HG03045 (cell line): ENCODE data around the gene ITK.

Source experiments
- ATAC-seq: cut with Tn5 transposase; IDR thresholded peaks from one replicate; pipeline ENCODE4 v1.9.1; 2021; ENCODE audit warnings: mild to moderate bottlenecking, moderate library complexity; ENCODE audit not compliant: unreplicated experiment

The ITK gene

DNA sequence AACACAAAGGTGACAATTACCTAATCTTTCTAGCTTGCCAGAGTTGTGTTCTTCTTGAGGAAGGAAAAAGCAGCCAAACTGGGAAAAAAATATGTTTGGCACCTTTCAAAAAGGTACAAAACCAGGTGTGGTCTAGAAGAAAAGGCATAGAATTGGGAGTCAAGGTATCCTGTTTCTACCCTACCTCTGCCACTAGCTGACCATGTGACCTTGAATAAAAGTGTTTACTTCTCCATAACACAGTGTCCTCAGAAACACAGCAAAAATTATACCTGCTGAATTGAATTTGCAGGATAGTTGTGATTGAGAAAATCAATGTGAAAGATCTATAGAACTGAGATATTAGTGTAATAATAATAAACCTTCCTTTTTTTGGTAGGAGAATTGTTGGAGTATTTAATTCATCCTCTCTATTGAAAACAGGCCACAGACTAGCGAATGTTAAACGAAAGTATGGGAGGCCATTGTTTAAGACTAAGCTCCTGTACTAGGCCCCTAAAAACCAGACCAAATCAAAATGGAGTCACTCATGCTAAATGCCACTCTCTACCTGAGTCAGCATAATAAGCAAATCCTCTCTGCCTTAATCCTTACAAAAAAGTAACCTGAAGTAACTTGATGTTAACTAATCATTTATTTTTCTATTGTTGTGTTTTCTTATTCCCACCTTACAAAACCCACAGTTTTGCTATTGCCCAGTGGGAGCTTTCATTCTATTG is 97.8 kb downstream of the ITK start:
- no peak for ATAC-seq

DNA sequence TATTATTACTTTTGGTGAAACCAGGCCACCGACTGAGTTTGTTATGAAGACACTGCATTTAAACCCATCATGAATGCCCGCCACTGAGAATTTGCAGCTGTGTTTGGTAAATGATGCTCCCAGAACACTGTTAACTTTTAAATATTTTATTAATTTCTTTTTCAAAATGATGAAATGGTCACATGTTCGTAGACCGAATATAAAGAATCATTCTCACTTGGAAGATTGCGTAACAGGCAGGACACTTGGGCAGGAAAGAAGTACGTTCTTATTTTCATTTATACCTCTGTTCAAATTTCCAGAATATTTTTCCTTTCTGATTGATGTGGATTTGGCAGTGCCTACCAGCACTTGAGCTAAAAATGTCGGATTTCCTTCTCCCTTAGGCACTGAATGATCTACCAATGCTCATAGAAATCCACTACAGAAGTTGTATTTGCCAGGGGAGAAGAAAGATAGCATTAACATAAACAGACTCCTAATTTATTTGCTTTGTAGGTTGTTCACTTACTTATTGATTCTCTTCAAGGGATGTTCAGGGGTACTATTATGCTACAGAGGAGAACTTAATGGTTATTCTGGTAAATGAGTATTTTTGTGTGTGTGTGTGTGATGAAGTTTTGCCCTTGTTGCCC is 99.1 kb downstream of the ITK start:
- ATAC-seq, result no peak

DNA sequence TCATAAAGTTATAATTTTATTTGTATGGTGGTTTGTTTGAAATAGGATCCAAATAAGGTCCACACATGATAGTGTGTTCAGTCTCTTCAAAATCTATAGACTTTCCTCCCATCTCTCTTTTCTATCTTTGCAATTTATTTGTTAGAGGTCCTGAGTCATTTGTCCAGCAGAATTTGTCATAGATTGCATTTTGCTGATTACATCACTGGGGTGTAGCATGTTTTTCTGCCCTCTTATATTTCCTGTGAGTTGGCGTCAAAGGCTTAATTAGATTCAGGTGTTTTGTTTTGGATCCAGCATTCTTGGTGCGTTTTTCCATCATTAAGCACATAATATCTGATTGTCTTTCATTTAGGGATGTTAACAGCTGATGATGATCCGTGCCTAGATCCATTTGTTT is 100.3 kb downstream of the ITK start:
- no peak for ATAC-seq

DNA sequence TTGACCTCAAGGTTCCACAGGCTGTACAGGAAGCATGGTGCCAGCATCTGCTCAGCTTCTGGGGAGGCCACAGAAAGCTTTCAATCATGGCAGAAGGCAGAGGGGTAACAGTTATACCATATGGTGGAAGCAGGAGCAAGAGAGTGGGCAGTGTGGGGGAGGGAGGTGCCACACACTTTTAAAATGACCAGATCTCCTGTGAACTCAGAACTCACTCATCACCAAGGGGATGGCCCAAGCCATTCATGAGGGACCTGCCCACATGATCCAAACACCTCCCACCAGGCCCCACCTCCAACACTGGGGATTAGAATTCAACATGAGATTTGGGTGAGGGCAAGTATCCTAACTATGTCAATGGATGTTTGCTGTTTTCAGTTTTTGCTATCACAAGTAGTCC is 101.5 kb downstream of the ITK start:
- no peak for ATAC-seq

DNA sequence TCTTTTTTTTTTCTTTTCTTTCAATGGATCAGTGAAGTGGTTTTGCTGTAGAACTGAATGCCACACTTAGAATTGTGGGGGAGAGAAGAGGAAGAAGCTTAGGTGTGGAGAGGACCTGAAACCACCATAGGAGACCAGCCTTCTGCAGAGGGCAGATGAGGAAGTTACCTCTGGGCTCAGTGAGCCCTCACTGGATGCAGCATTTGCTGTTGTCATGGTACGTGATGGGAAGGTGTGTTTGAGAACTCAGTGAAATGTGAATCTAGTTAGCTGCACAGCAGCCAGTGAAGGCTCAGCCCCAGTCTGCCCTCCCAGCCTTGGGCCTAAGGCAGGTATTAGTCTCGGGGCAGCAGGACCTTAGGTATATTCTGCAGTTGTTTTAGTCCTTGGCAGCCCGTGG is 102.8 kb downstream of the ITK start:
- peak; percentile 98 for ATAC-seq

DNA sequence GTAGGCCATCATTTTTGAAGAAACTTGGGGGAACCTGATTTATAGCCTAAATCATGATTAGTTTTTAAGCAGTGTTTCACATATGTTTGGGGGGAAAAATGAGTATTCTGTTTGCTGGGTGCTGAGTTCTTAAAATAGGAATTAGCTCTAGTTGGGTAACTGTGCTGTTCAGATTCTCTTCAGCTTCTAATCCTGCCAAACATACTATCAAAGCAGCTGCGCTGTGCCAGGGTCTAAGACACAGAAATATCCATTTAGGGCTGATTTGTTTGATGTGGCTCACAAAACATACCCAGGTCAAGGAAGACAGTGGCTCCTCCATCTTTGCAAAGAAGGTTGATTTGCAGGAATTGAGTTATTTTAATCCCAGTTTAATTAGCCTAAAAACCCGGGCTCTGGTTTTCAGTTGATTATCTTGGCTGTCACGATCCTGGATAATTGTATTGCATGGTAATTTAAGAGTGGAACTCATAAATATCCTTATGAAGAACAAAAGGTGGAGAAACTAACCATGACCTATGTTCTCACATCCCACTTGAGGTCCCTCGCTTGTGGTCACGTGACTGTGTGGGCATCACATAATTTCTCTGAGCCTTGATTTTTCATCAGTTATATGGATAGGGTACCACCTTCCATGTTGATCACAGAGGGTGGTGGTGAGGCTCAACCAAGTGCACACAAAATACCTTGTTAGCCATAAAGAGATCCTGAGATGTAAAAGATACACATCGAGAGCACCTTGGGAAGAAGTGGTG is 104.0 kb downstream of the ITK start:
- ATAC-seq, result no peak

DNA sequence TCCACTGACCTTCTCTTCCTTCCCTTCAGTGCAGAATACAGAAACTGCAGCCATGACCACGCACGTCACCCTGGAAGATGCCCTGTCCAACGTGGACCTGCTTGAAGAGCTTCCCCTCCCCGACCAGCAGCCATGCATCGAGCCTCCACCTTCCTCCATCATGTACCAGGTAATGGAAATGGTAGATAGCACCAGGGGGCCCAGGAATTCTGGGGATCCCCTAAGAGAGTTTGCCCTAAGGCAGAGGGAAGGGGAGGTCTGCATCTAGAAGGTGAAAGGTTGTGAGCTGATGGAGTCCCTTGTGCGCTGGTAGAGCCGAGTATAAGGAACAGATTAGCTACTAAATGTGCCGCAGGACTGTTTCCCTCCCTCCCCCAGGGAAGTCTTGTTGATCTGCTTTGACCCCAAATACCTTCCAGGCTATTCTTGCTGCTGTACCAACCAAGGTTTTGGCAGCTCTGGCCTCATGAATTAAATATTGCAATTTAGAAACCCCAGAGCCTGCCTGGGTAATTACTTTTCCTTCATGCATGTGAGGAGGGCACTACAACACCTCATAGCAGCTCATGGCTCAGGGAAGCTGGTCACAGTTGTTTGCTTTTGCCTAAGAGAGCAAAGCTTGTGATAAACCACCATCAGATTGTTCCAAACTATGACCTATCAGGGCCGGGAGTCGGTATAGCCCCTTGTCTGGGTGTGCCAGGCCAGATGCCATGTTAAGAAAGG is 104.8 kb downstream of the ITK start:
- no peak for ATAC-seq

DNA sequence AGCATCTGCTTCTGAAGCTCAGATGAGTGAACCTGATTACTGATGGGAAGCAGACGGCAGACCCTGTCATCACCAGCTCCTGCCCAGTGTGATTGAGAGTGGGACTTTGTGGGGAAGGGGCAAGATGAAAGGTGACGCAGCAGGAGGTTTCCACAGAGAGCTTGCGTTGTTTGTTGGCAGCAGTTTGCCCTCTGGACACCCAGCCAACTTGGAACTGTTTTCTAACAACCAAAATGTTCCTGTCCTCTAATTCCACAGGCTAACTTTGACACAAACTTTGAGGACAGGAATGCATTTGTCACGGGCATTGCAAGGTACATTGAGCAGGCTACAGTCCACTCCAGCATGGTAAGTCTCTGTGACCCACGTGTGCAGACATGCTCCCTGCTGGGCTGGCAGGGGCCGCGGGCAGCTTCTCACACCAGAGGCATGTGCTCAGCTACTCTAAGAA is 106.1 kb downstream of the ITK start:
- ATAC-seq, result no peak

DNA sequence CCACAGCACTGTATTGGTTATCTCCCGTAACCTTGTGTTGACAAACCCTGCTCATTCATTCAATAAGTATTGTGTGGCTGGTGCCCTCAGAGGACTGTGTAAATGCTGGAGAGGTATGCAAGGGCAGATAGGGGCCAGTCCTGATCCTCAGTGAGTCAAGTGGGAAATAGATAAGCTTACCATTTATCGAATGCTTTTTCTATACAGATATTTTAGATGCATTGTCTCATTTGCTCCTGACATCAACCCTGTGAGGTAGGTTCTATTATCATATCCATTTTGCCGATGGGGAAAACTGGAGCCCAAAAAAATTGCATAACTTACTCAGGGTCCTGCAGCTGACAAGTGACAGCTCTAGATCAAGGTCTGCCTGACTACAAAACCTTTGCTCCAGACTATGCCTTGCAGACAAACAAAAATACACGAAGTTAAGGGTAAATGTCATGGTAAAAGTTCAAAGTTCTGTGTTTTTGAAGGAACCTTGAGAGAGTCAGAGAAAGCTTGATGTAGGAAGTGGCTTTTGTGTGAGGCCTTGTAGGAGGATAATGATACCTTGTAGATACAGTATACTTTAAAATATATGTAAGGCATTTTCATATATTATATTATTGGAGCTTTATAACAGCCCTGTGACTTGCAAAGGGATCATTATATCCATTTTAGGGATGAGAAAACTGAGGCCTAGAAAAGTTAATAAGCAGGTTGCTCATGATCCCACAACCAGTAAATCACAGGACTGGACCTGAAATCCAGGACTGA is 107.9 kb downstream of the ITK start:
- ATAC-seq, result no peak

DNA sequence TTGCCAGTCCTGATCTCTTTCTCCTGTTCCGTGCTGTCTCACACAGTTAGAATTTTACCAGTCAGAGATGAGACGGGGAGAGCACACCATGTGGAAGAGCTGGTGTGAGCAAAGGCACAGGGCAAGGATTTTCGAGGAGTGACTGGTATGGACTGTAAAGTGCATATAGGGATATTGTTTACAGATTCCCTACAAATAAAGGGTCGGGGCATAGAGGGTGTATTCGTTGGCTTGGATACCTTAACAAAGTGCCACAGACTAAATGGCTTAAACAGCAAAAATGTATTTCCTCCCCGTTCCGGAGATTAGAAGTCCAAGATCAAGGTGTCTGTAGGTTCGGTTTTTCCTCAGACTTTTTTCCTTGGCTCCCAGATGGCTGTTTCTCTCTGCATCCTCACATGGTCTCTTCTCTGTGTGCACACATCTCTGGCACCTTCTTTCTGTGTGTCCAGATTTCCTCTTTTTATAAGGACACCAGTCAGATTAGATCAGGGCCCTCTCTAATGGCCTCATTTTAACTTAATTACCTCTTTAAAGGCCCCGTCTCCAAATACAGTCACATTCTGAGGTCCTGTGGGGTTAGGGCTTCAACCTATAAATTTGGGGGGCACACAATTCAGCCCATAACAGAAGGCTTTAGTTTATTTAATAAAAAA is 108.7 kb downstream of the ITK start:
- no peak for ATAC-seq

DNA sequence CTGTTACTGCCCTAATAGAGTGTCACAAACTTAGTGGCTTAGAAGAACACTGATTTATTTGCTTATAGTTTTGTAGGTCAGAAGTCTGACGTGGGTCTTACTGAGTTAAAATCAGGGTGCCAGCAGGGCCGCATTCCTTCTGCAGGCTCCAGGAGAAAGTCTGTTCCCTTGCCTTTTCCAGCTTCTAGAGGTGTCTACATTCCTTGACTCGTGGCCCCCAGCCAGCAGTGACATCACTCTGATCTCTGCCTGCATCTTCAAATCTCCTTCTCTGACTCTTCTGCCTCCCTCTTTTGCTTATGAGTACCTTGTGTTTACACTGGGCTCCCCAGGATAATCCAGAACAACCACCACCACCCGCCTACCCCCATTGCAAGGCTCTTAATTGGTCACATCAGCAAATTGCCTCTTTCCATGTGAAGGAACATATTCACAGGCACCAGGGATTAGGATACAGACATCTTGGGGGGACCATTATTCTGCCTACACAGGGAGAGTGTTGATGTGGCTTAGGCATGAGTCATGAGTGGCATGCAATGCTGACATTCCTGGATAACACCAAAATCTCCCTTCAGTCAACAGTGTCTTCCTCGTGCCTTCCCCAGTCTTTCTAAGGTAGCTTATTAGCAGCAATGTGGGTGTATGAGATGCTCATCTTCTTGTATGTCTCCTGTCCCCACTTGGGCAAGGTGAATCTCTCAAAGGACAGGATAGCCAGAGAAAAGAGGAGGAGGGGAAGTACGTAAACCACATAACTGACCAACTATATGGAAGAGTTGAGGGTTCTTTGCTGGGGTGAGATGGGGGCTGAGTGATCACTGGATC is 109.7 kb downstream of the ITK start:
- no peak for ATAC-seq

DNA sequence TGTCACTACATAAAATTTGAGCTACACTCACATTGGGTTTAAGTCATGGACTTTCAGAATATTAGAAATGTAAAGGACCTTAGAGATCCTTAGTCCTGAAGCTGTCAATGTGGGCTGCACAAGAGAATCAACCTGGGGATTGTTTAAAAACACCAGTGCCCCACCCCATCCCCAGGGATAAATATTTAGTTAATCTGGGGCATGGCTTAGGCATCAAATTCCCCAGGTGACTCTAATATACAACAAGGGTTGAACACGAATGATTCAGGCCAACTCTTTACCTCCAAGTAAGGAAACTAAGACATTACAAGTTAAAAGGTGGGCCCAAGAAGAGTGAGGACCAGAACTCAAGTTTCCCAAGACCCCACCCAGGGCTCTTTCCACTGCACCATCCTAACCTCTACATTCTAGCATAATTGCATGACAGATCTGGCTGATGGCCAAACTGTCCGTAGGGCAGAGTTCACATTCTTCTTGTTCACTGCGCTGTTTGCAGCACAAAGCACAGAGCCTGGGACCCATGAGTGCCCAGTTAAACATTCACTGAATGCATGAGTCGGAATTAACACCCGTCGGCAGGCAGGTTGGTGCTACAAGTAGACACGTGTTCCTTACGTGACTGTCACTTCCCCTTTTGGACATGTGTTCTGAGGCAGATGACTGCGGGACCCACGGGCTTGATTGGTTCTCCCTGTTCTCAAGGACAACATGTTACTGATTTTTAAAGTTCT is 110.5 kb downstream of the ITK start:
- ATAC-seq, result peak; percentile 77

DNA sequence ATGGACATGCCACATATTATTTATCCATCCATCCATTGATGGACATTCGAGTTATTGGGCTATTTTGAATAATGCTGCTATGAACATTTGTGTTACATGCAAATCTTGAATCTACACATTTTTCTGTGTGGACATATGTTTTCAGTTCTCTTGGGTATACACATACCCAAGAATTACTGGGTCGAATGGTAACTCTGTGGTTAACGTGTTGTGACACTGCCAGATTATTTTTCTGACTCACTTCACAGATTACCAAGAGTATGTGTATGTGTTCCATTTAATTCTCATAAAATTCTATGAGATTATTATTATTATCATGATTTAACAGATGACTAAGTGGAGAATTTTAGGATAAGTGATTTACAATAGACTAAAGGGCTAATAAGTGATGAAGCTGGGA is 112.0 kb downstream of the ITK start:
- no peak for ATAC-seq

DNA sequence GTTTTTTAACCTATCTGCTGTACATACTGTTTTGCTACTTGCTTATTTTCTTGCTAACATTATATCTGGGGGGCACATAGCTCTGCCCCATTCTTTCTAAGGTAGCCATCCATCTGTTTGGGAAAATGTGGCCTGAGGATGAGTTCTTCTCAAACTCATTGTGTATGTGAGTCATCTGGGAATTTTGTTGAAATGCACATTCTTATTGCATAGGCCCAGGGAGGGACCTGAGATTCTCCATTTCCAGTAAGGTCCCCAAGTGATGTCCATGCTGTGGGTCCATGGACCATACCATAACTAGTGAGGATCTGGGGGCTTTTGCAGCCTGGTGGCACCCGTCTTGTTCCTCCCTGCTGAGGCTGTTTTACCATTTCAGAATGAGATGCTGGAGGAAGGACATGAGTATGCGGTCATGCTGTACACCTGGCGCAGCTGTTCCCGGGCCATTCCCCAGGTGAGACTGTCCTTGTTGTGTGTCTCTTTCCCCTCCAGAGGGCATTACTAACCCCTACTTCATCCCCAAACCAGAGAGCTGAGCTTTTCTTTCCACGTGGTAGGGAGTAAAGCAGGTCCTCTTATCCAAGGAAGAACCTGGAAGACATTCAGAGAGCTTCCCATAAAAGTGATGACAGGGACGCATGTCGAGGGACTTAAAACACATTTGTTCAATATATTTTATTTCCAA is 113.9 kb downstream of the ITK start:
- ATAC-seq, result no peak

DNA sequence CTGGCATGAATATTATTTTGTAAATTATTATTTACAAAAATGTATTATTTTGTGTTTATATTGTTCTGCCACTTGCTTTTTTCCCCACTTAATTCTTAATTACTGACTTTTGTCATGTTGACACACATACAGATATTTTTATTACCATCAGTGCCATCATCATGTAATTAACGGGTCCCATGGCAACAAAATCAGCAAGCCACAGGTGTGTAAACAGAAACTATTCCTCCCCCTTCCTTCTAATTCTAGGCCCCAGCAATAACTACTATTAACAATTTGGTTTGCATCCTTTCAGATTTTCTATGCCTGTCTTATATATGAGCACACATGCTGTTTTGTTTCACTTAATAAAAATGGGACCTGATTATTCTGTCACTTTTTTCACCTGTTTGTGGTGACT is 114.6 kb downstream of the ITK start:
- no peak for ATAC-seq

DNA sequence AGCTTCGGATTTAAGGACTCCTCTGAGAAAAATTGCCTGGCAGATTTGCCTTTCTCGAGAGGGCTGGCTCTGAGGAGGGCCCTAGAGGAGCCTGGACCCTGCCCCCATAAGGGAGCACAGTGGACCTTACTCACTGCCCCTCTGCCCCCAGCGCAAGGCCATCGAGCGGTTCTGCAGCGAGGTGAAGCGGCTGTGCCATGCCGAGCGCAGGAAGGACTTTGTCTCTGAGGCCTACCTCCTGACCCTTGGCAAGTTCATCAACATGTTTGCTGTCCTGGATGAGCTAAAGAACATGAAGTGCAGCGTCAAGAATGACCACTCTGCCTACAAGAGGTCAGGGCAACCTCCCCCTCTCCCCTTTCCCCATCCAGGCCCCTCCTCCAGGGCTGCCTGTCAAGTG is 119.9 kb downstream of the ITK start:
- ATAC-seq, result no peak

DNA sequence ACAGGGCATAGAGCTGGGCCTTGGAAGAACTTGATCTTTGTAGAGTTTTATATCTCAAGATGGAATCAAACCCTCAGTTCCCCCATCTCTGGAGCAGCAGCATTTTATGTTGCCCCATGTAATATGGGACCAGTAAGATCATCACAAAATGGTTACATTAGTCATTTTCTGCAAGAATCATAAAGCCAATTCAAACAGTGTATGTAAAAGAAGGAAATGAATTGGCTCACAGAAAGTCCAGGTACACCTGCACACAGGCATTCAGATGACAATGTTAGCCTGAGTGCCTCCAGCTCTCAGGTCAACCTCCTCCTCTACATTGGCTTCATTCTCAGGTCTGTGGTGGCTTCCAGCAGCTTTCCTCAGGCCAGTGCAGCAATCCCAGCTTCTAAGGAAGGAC is 120.4 kb downstream of the ITK start:
- ATAC-seq, result no peak

DNA sequence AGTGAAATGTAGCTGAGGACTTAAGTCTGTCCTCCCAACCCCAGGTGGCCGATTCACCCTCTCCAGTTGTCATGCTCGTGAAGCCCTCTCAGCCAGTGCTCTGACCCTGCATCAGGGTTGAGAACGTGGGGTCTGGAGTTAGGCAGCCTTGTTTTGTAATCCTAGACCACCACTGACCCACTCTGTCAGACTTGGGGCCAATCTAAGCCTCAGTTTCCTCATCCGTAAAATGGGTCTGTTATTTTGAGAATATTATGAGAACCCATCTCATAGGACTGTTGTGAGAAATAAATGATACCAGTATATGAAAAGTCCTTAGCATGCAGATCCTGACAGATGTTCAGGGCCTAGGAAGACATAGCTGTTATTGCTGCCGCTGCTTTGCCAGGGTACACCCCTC is 122.4 kb downstream of the ITK start:
- no peak for ATAC-seq
